ENCODE measurements around the gene KLHL12. TPM values are rescaled to one million over a fixed set of nuclear protein-coding genes. Genes with fewer than 3 reads are reported as not detected.

KLHL12 gene
- total and polyA plus RNA-seq, 2 of the 8 experiments (the other 6 are each of a cell fraction or from before 2014, with no cell fraction given): 27.2 to 33.3 TPM

DNA sequence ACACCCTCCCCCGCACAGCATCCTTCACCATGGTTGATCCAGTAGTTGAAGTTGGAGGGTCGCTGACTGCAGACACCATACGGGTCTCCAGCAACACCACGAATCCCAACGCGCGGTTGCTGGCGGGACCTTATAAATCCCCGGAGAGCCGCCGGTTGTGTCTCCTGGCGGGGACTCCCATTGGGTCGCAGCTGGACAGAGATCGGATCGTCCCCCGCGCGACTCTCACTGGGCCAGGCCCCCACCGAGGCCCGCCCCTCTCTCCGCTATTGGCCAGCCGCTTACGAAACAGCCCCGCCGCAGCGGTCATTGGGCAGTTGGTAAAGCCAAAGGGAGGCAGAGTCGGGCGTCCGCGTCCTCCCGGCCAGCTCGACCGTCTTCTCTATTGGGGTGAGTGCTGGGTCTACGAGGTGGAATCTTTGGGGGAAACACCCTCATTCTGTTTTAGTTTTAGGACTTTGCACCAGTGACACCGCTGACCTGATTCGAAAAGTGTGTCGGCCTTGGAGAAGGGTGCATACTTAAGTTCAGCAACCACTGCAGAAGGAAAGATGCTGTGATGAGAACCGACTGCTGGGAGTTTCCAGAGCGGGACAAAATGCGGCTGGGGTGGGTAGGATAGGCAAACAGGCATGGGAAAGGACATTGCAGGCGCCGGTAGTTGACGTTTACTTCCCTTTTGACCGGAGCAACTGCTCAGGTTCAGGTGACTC, 65.5 kb downstream of the KLHL12 start (continued):
- TF ChIP-seq SP4 (IDR thresholded peaks at IDR 0.05; ENCODE audit: low read length) (no peak), MAFK (IDR thresholded peaks at IDR 0.05; ENCODE audit: low read depth, low read length) (no peak), E2F6 (IDR thresholded peaks at IDR 0.05) (0 out of 2 replicates have a peak, but pooled peaks have one; percentile 6), NRF1 (IDR thresholded peaks at IDR 0.05; ENCODE audit: low read depth, low read length) (no peak), EP300 (IDR thresholded peaks at IDR 0.05; ENCODE audit: borderline replicate concordance in 1 of 2, low read depth in 2 of 2, low read length in 2 of 2) (no peak), SUZ12 (IDR thresholded peaks at IDR 0.05; ENCODE audit: low read length) (no peak), SRF (IDR thresholded peaks at IDR 0.05; ENCODE audit: low read depth, low read length) (no peak), TBP (IDR thresholded peaks at IDR 0.05; ENCODE audit: low read depth, low read length) (peak; percentile 80), FOSL1 (IDR thresholded peaks at IDR 0.05; ENCODE audit: insufficient read depth, low read depth, low read length) (no peak), HDAC2 (IDR thresholded peaks at IDR 0.05; ENCODE audit: borderline replicate concordance in 1 of 2, low read depth in 2 of 2, low read length in 2 of 2) (peak; percentile 22 to 83; a peak in 2 of 4 replicates), CTBP2 (IDR thresholded peaks at IDR 0.05; ENCODE audit: borderline replicate concordance, insufficient read depth, insufficient read length, low read length) (no peak), ASH2L (IDR thresholded peaks at IDR 0.05; ENCODE audit: low read length) (no peak), TAF1 (IDR thresholded peaks at IDR 0.05; ENCODE audit: low read depth, low read length) (peak; percentile 74; the same call in 1 of the 2 replicates), MAX (IDR thresholded peaks at IDR 0.05) (no peak), ZNF274 (IDR thresholded peaks at IDR 0.05; ENCODE audit: borderline replicate concordance, extremely low read depth, low read length) (no peak), USF2 (IDR thresholded peaks at IDR 0.05; ENCODE audit: low read length) (no peak), PHF8 (conservative IDR thresholded peaks at IDR 0.05; ENCODE audit: low read depth, low read length) (0 out of 2 replicates have a peak, but pooled peaks have one; percentile 38), CBX8 (IDR thresholded peaks at IDR 0.05; ENCODE audit: borderline replicate concordance, low read depth, low read length) (no peak), KDM1A (IDR thresholded peaks at IDR 0.05; ENCODE audit: borderline replicate concordance, low read length) (0 out of 2 replicates have a peak, but pooled peaks have one; percentile 17), YY1 (IDR thresholded peaks at IDR 0.05; ENCODE audit: low read depth, low read length) (0 out of 2 replicates have a peak, but pooled peaks have one; percentile 4), SP1 (IDR thresholded peaks at IDR 0.05; ENCODE audit: low read depth, low read length) (peak; percentile 79; the same call in 1 of the 2 replicates), CREB1 (IDR thresholded peaks at IDR 0.05) (peak; percentile 57)
